RWPE1 (cell line): ENCODE measurements around the gene MARK3.
A peak's percentile ranks its signal among the peaks of the same experiment; 100 is the strongest.

Experiments used
- CTCF ChIA-PET: fragments of 350-600 bp; sonication (Branson Sonifier 250); formaldehyde crosslinking; extraction: SDS; loops from one replicate; lab custom pipeline; 2021; lab: Yijun Ruan, JAX
- POLR2A ChIA-PET: fragments of 400-600 bp; formaldehyde crosslinking; extraction: SDS; loops from one replicate; lab custom pipeline; 2020; ENCODE audit warnings: antibody characterized with exemption; ENCODE audit not compliant: low non-redundant PET; lab: Yijun Ruan, JAX
- DNase-seq: peaks from one replicate; pipeline ENCODE4 v3.0.0; 2012; ENCODE audit warnings: low spot score
- H3K27ac ChIP-seq: fragments of 450-650 bp; 2 replicates; pipeline ENCODE4 v1.5.1; 2017
- TF ChIP-seq, protein P1 (sequence below): fragments of 450-650 bp; conservative IDR thresholded peaks from 2 replicates; pipeline ENCODE4 v1.5.1; 2017; ENCODE audit warnings: low read depth, mild to moderate bottlenecking

The MARK3 gene

GRCh38 chr14:103361867-103362266 lies 23.3 kb upstream of the MARK3 start:
- ChIA-PET POLR2A (no interaction called here), CTCF (interaction anchor here (1.1 kb wide), 1 partner anchor 29 kb away, joined by 6 read pairs; no protein-coding TSS in a partner anchor)
- peak; percentile 89 for DNase-seq
- H3K27ac ChIP-seq: peak overlapping the region; percentile 18; the same call in 1 of the 2 replicates
- TF ChIP-seq, protein P1, sequence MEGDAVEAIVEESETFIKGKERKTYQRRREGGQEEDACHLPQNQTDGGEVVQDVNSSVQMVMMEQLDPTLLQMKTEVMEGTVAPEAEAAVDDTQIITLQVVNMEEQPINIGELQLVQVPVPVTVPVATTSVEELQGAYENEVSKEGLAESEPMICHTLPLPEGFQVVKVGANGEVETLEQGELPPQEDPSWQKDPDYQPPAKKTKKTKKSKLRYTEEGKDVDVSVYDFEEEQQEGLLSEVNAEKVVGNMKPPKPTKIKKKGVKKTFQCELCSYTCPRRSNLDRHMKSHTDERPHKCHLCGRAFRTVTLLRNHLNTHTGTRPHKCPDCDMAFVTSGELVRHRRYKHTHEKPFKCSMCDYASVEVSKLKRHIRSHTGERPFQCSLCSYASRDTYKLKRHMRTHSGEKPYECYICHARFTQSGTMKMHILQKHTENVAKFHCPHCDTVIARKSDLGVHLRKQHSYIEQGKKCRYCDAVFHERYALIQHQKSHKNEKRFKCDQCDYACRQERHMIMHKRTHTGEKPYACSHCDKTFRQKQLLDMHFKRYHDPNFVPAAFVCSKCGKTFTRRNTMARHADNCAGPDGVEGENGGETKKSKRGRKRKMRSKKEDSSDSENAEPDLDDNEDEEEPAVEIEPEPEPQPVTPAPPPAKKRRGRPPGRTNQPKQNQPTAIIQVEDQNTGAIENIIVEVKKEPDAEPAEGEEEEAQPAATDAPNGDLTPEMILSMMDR: no peak

DNA sequence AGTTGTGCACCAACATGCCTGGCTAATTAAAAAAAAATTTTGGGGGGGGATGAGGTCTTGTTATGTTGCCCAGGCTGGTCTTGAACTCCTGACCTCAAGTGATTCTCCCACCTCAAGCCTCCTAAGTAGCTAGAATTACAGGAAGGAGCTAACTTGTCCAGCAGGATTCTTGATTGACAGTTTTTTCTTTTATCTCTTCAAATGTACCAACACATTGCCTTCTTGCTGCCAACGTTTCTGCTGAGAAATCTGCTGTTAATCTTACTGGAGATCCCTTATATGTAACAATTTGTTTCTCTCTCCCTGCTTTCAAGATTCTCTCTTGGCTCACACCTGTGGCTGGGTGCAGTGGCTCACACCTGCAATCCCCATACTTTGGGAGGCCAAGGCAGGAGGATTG lies 22.4 kb upstream of the MARK3 start:
- ChIA-PET CTCF (interaction anchor here (1.1 kb wide), 1 partner anchor 28 kb away, joined by 6 read pairs; no protein-coding TSS in a partner anchor), POLR2A (no interaction called here)
- TF ChIP-seq, protein P1: no peak
- peak overlapping the region; percentile 47; the same call in 1 of the 2 replicates for H3K27ac ChIP-seq
- DNase-seq: no peak

DNA sequence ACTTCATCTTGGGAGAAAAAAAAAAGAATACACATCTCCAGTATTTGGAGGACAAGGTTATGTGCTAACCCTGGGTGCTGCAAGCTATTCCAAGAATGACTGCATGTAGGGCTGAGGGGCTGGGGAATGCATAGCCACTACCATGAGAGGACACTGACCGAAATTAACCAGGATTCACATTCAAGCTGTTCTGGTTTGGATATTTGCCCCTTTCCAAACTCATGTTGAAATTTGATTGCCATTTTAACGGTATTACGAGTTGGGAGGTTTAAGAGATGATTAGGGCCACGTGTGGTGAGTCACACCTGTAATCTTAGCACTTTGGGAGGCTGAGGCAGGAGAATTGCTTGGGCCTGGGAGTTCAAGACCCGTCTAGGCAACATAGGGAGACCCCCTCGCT lies 18.5 kb upstream of the MARK3 start:
- H3K27ac ChIP-seq: peak overlapping the region; percentile 1; the same call in 1 of the 2 replicates
- no peak for DNase-seq
- ChIA-PET POLR2A (no interaction called here), CTCF (no interaction called here)
- TF ChIP-seq, protein P1: no peak

DNA sequence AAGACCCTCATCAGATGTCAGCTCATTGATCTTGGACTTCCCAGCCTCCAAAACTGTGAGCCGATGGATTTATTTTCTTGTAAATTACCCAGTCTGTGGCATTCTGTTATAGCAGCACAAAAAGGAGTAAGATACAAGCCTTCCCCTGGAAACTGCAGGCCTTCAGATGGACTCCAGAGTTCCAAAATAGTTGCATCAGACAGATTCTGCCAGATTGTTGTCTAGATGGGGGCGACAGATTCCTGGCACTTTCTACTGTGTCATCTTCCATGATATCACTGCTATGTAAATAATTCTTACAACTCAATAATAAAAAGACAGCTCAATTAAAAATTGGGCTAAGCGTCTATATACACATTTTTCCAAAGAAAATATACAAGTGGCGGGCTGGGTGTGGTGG lies 17.2 kb upstream of the MARK3 start:
- POLR2A ChIA-PET: no interaction called here
- CTCF ChIA-PET: interaction anchor here (0.6 to 0.7 kb wide), 2 partner anchors 13 to 238 kb away, joined by 3 read pairs; no protein-coding TSS in a partner anchor
- H3K27ac ChIP-seq: no peak overlapping the region
- no peak for DNase-seq
- TF ChIP-seq, protein P1: no peak

GRCh38 chr14:103370087-103370486 lies 15.1 kb upstream of the MARK3 start:
- no peak overlapping the region for H3K27ac ChIP-seq
- POLR2A ChIA-PET: no interaction called here
- TF ChIP-seq, protein P1: no peak
- DNase-seq: no peak
- CTCF ChIA-PET: interaction anchor here (0.6 kb wide), 1 partner anchor 117 kb away, joined by 3 read pairs; no protein-coding TSS in a partner anchor

- POLR2A ChIA-PET: no interaction called here
- no peak for DNase-seq
- TF ChIP-seq, protein P1: no peak
- H3K27ac ChIP-seq: peak overlapping the region; percentile 77
- CTCF ChIA-PET: interaction anchor here (0.6 kb wide), 1 partner anchor 441 kb away, joined by 3 read pairs; no protein-coding TSS in a partner anchor
Observed at GRCh38 chr14:103372017-103372416, 13.2 kb upstream of the MARK3 start.
